ENCODE results near the gene ARNT2. TPM values are rescaled to one million over a fixed set of nuclear protein-coding genes. Genes with fewer than 3 reads are reported as not detected.

ARNT2 gene
- polyA plus RNA-seq, 2 of the 4 experiments (the other 2 are of a cell fraction): 8.9 to 17.0 TPM

DNA sequence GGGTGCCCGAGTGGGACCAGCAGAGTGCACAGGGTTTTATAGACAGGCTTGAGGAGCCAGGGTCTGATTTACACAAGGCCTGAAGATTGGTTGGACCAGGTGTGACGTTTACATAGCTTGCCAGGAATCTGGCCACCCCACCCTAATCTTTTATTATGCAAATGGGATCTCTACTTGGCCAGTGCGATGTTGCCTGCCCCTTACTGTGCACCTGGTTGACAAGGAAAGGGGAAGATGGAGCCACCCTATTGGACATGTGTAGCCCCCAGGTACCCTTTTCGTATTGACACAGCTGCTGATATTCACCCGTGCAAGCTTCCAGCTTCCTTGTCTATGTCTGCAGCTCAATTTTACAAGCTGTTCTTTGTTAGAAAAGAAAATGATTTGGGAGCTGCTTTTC lies 132.0 kb downstream of the ARNT2 start:
- DNase-seq (ENCODE audit: low read depth in 1 of 2, low spot score in 1 of 2): no peak
- ChIA-PET POLR2A (no interaction called here), CTCF (interaction anchor here (1.0 to 1.8 kb wide), 2 partner anchors 9 to 1759 kb away, joined by 3 to 6 read pairs; no protein-coding TSS in a partner anchor)
- no peak overlapping the region for H3K4me2 ChIP-seq
- no peak for ATAC-seq
- FAIRE-seq: no peak
- H3K4me1 ChIP-seq: no peaks in the 10 kb centered on the region
- TF ChIP-seq TP53 (CRISPR knock-in tag; IDR thresholded peaks at IDR 0.05) (no peak), ZC3H11A (IDR thresholded peaks at IDR 0.05) (no peak), EHF (CRISPR knock-in tag; IDR thresholded peaks at IDR 0.05) (no peak), ESRRA (IDR thresholded peaks at IDR 0.05; ENCODE audit: borderline replicate concordance, low read length) (no peak), POLR2AphosphoS2 (conservative IDR thresholded peaks at IDR 0.05; ENCODE audit: low read length) (no peak), ZFP36 (IDR thresholded peaks at IDR 0.05; ENCODE audit: borderline replicate concordance, partially characterized antibody) (no peak), ZNF302 (CRISPR knock-in tag; IDR thresholded peaks at IDR 0.05) (no peak), JUN (IDR thresholded peaks at IDR 0.05) (no peak), MAFK (IDR thresholded peaks at IDR 0.05; ENCODE audit: partially characterized antibody) (no peak), KDM5A (IDR thresholded peaks at IDR 0.05) (no peak), POLR2A (IDR thresholded peaks at IDR 0.05; ENCODE audit: low read length) (no peak), SREBF2 (IDR thresholded peaks at IDR 0.05) (no peak)
- TF ChIP-seq, protein P1, sequence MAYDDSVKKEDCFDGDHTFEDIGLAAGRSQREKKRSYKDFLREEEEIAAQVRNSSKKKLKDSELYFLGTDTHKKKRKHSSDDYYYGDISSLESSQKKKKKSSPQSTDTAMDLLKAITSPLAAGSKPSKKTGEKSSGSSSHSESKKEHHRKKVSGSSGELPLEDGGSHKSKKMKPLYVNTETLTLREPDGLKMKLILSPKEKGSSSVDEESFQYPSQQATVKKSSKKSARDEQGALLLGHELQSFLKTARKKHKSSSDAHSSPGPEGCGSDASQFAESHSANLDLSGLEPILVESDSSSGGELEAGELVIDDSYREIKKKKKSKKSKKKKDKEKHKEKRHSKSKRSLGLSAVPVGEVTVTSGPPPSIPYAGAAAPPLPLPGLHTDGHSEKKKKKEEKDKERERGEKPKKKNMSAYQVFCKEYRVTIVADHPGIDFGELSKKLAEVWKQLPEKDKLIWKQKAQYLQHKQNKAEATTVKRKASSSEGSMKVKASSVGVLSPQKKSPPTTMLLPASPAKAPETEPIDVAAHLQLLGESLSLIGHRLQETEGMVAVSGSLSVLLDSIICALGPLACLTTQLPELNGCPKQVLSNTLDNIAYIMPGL (CRISPR knock-in tag; IDR thresholded peaks at IDR 0.05; ENCODE audit: borderline replicate concordance): no peak
- TF ChIP-seq, protein P2, sequence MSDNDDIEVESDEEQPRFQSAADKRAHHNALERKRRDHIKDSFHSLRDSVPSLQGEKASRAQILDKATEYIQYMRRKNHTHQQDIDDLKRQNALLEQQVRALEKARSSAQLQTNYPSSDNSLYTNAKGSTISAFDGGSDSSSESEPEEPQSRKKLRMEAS (IDR thresholded peaks at IDR 0.05): no peak
- TF ChIP-seq, protein P3, sequence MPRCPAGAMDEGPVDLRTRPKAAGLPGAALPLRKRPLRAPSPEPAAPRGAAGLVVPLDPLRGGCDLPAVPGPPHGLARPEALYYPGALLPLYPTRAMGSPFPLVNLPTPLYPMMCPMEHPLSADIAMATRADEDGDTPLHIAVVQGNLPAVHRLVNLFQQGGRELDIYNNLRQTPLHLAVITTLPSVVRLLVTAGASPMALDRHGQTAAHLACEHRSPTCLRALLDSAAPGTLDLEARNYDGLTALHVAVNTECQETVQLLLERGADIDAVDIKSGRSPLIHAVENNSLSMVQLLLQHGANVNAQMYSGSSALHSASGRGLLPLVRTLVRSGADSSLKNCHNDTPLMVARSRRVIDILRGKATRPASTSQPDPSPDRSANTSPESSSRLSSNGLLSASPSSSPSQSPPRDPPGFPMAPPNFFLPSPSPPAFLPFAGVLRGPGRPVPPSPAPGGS (IDR thresholded peaks at IDR 0.05): no peak
- TF ChIP-seq, protein P4, sequence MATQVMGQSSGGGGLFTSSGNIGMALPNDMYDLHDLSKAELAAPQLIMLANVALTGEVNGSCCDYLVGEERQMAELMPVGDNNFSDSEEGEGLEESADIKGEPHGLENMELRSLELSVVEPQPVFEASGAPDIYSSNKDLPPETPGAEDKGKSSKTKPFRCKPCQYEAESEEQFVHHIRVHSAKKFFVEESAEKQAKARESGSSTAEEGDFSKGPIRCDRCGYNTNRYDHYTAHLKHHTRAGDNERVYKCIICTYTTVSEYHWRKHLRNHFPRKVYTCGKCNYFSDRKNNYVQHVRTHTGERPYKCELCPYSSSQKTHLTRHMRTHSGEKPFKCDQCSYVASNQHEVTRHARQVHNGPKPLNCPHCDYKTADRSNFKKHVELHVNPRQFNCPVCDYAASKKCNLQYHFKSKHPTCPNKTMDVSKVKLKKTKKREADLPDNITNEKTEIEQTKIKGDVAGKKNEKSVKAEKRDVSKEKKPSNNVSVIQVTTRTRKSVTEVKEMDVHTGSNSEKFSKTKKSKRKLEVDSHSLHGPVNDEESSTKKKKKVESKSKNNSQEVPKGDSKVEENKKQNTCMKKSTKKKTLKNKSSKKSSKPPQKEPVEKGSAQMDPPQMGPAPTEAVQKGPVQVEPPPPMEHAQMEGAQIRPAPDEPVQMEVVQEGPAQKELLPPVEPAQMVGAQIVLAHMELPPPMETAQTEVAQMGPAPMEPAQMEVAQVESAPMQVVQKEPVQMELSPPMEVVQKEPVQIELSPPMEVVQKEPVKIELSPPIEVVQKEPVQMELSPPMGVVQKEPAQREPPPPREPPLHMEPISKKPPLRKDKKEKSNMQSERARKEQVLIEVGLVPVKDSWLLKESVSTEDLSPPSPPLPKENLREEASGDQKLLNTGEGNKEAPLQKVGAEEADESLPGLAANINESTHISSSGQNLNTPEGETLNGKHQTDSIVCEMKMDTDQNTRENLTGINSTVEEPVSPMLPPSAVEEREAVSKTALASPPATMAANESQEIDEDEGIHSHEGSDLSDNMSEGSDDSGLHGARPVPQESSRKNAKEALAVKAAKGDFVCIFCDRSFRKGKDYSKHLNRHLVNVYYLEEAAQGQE (IDR thresholded peaks at IDR 0.05): no peak
- H3K9me3 ChIP-seq: 0 out of 3 replicates have a peak, but pooled peaks cover 4% of the 10 kb centered on the region
- H3K4me3 ChIP-seq: no peak overlapping the region
- H3K27ac ChIP-seq: no peak overlapping the region
- 82% methylated on average over 5 of the region's 5 CpGs for WGBS (ENCODE audit: missing lambda C conversion rate)

DNA sequence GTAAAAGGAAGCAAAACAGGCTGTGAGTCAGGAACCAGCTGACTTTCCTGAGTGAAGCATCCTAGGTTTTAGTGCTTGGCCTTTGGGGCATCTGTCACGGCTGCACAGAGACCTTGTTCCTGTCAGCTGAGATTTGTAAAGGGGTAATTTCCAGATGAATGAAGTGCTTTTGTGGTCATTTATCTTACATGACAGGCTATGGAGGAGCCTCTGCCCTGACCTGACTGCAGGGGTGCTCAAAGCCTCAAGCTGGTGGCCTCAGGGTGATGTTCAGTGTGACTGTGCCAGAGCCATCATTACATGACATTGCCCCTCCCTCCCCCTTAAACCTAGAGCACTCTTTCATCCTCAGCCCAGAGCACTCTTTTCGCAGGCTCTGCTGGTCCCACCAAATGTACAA lies 132.5 kb downstream of the ARNT2 start:
- Histone ChIP-seq H3K4me1 (no peaks in the 10 kb centered on the region), H3K4me3 (no peak overlapping the region), H3K27ac (no peak overlapping the region), H3K9me3 (0 out of 3 replicates have a peak, but pooled peaks cover 4% of the 10 kb centered on the region), H3K4me2 (no peak overlapping the region)
- ATAC-seq (no peak), FAIRE-seq (no peak), DNase-seq (ENCODE audit: low read depth in 1 of 2, low spot score in 1 of 2) (no peak)
- CTCF ChIA-PET: interaction anchor here (0.8 to 1.8 kb wide), 3 partner anchors 10 to 1758 kb away, joined by 3 to 6 read pairs (median 3); no protein-coding TSS in a partner anchor
- 92% methylated on average over 2 of the region's 2 CpGs for WGBS (ENCODE audit: missing lambda C conversion rate)
- POLR2A ChIA-PET: no interaction called here
- TF ChIP-seq ESRRA (IDR thresholded peaks at IDR 0.05; ENCODE audit: borderline replicate concordance, low read length): no peak
- TF ChIP-seq, protein P5, sequence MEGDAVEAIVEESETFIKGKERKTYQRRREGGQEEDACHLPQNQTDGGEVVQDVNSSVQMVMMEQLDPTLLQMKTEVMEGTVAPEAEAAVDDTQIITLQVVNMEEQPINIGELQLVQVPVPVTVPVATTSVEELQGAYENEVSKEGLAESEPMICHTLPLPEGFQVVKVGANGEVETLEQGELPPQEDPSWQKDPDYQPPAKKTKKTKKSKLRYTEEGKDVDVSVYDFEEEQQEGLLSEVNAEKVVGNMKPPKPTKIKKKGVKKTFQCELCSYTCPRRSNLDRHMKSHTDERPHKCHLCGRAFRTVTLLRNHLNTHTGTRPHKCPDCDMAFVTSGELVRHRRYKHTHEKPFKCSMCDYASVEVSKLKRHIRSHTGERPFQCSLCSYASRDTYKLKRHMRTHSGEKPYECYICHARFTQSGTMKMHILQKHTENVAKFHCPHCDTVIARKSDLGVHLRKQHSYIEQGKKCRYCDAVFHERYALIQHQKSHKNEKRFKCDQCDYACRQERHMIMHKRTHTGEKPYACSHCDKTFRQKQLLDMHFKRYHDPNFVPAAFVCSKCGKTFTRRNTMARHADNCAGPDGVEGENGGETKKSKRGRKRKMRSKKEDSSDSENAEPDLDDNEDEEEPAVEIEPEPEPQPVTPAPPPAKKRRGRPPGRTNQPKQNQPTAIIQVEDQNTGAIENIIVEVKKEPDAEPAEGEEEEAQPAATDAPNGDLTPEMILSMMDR (IDR thresholded peaks at IDR 0.05): no peak
- TF ChIP-seq, protein P1 (CRISPR knock-in tag; IDR thresholded peaks at IDR 0.05; ENCODE audit: borderline replicate concordance): no peak
- TF ChIP-seq TFCP2L1 (CRISPR knock-in tag; IDR thresholded peaks at IDR 0.05): no peak
- no peak for TF ChIP-seq CBX8 (IDR thresholded peaks at IDR 0.05)

All from A549 (cell line).